ENCODE results near the gene TECTB. TPM values are rescaled to one million over a fixed set of nuclear protein-coding genes. Genes with fewer than 3 reads are reported as not detected.

Gene TECTB
- total RNA-seq, 1 experiment from 2014 or later: not detected

- Histone ChIP-seq H3K36me3 (ENCODE audit: control insufficient read depth, insufficient read depth, low read length) (no peaks in the 10 kb centered on the region), H3K4me3 (ENCODE audit: low read depth in 2 of 2, low read length in 2 of 2) (no peak overlapping the region), H3K27me3 (ENCODE audit: control insufficient read depth, insufficient read depth, low read length) (no peaks in the 10 kb centered on the region; the same call in 1 of the 2 replicates), H3K9me3 (ENCODE audit: control insufficient read depth, insufficient read depth, low read depth, low read length) (no peaks in the 10 kb centered on the region), H3K4me1 (ENCODE audit: control insufficient read depth, insufficient read depth, low read length) (no peaks in the 10 kb centered on the region), H3K27ac (ENCODE audit: low read length) (no peak overlapping the region)
- CTCF ChIA-PET: no interaction called here
- BruUV-seq (replicated peaks): no TSS peak
- TF ChIP-seq TCF7L2 (IDR thresholded peaks at IDR 0.05; ENCODE audit: low read depth, low read length): no peak
- TF ChIP-seq POLR2AphosphoS5 (IDR thresholded peaks at IDR 0.05; ENCODE audit: low read depth, low read length): no peak
- no peak for TF ChIP-seq CTCF (IDR thresholded peaks at IDR 0.05)
- TF ChIP-seq SIN3A (IDR thresholded peaks at IDR 0.05; ENCODE audit: borderline replicate concordance, insufficient read depth, low read depth, low read length): no peak
- TF ChIP-seq REST (IDR thresholded peaks at IDR 0.05; ENCODE audit: insufficient read depth in 1 of 2, low read depth in 2 of 2, low read length in 1 of 2): no peak
- ATAC-seq: no peak
- intact Hi-C loops (cut with micrococcal nuclease; ENCODE audit: unreplicated experiment) (no loop called here), in situ Hi-C loops (cut with HindIII; ENCODE audit: low pct_unique_long_range_greater_than_20kb, low sequenced_read_pairs) (no loop called here)
- DNase-seq (ENCODE audit: low read depth, low spot score): no peak
- POLR2A ChIA-PET: no interaction called here
Observed at GRCh38 chr10:112258407-112258806, 24.8 kb upstream of the TECTB start.

- ChIA-PET POLR2A (no interaction called here), CTCF (no interaction called here)
- no peak overlapping the region for H3K4me3 ChIP-seq (ENCODE audit: low read depth in 2 of 2, low read length in 2 of 2)
- H3K27me3 ChIP-seq (ENCODE audit: control insufficient read depth, insufficient read depth, low read length): no peaks in the 10 kb centered on the region; the same call in 1 of the 2 replicates
- H3K4me1 ChIP-seq (ENCODE audit: control insufficient read depth, insufficient read depth, low read length): no peaks in the 10 kb centered on the region
- intact Hi-C loops (cut with micrococcal nuclease; ENCODE audit: unreplicated experiment) (no loop called here), in situ Hi-C loops (cut with HindIII; ENCODE audit: low pct_unique_long_range_greater_than_20kb, low sequenced_read_pairs) (no loop called here)
- BruUV-seq (replicated peaks): no TSS peak
- H3K9me3 ChIP-seq (ENCODE audit: control insufficient read depth, insufficient read depth, low read depth, low read length): no peaks in the 10 kb centered on the region
- TF ChIP-seq POLR2AphosphoS5 (IDR thresholded peaks at IDR 0.05; ENCODE audit: low read depth, low read length): no peak
- no peak for TF ChIP-seq TCF7L2 (IDR thresholded peaks at IDR 0.05; ENCODE audit: low read depth, low read length)
- TF ChIP-seq CTCF (IDR thresholded peaks at IDR 0.05): no peak
- no peak for TF ChIP-seq REST (IDR thresholded peaks at IDR 0.05; ENCODE audit: insufficient read depth in 1 of 2, low read depth in 2 of 2, low read length in 1 of 2)
- TF ChIP-seq SIN3A (IDR thresholded peaks at IDR 0.05; ENCODE audit: borderline replicate concordance, insufficient read depth, low read depth, low read length): no peak
- DNase-seq (ENCODE audit: low read depth, low spot score) (no peak), ATAC-seq (no peak)
- no peak overlapping the region for H3K27ac ChIP-seq (ENCODE audit: low read length)
- no peaks in the 10 kb centered on the region for H3K36me3 ChIP-seq (ENCODE audit: control insufficient read depth, insufficient read depth, low read length)
Observed at GRCh38 chr10:112259688-112260087, 23.5 kb upstream of the TECTB start.

All from Panc1 (cell line).